SK-MEL-5 (cell line): Measurements from ENCODE around the gene GUCY2D. TPM values are rescaled to one million over a fixed set of nuclear protein-coding genes. Genes with fewer than 3 reads are reported as not detected.

Experiments used
- DNase-seq: peaks from one replicate; pipeline ENCODE4 v3.0.0-alpha.2; 2016; ENCODE audit warnings: low read depth, low spot score
- in situ Hi-C: cut with HindIII; loops from 2 replicates; pipeline ENCODE4 v1.10.0; 2016; ENCODE audit warnings: low sequenced_read_pairs, high pct_unique_total_duplicates, low pct_unique_long_range_greater_than_20kb
- total RNA-seq: library from RNA; depleted of rRNA; stranded (reverse); fragments of >200 nt; shearing (Covaris generic); gene quantifications from 2 replicates; pipeline ENCODE4 v1.2.3, GENCODE V29; 2014

Gene GUCY2D
- total RNA-seq, 1 experiment from 2014 or later: not detected

- in situ Hi-C loops: no loop called here
- DNase-seq: no peak
Observed at GRCh38 chr17:8029121-8029520, 26.7 kb downstream of the GUCY2D start.

DNA sequence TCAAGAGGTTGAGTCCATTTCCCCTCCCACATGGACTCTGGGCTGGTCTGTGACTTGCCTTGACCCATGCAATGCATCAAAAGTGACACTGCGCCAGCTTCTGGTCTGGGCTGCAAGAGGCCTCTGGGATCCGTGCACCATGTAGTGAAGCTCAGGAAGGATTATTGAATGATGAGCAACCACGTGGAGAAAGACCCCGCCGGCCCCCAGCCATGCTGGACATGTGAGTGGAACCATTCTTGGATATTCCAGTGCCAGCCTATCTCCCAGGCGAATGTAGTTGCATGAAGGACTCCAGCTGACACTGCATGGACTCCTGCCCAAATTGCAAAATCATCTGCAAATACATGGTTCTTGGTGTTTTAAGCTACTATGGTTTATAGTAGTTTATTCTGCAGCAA lies 28.8 kb downstream of the GUCY2D start:
- no peak for DNase-seq
- in situ Hi-C loops: no loop called here

- no peak for DNase-seq
- in situ Hi-C loops: no loop called here
Observed at GRCh38 chr17:8031950-8032349, 29.5 kb downstream of the GUCY2D start.

DNA sequence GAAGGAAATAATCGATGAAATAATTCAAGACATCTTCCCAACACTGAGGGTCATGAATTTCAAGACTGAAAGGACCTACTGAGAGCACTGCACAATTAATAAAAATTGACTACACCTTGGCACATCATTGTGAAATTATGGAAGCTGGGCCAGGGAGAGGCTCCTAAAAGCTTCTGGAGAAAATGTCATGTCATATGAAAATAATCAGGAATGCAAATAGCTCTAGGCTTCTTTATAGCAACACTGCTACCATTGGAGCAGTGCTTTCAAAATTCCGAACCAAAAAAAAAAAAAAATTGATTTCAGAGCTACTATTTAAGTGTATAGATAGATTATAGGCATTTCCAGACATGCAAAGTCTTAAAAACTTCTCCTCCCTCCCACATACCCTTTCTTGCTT lies 30.0 kb downstream of the GUCY2D start:
- in situ Hi-C loops: no loop called here
- DNase-seq: no peak

DNA sequence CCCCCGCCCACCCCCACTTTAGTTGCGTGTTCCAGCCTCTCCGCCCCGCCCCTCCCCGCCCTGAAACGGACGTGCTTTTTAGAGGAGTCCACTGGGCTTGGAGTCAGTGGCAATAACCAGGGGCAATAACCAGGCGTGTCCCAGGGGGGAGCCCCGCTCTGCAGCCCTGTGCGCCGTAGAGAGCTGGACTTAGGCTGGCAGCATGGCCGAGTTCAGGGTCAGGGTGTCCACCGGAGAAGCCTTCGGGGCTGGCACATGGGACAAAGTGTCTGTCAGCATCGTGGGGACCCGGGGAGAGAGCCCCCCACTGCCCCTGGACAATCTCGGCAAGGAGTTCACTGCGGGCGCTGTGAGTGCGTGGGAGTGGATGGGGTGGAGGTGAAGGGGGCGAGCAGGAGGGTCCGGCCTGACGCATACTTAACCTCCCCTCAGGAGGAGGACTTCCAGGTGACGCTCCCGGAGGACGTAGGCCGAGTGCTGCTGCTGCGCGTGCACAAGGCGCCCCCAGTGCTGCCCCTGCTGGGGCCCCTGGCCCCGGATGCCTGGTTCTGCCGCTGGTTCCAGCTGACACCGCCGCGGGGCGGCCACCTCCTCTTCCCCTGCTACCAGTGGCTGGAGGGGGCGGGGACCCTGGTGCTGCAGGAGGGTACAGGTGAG lies 36.7 kb downstream of the GUCY2D start, which contains the start of gene ALOX15B:
Gene ALOX15B (plus strand): TSS at position 106 of the 657 bp plus-strand sequence. CDS start 97 bp downstream, at position 203.
- no peak for DNase-seq
- in situ Hi-C loops: no loop called here

DNA sequence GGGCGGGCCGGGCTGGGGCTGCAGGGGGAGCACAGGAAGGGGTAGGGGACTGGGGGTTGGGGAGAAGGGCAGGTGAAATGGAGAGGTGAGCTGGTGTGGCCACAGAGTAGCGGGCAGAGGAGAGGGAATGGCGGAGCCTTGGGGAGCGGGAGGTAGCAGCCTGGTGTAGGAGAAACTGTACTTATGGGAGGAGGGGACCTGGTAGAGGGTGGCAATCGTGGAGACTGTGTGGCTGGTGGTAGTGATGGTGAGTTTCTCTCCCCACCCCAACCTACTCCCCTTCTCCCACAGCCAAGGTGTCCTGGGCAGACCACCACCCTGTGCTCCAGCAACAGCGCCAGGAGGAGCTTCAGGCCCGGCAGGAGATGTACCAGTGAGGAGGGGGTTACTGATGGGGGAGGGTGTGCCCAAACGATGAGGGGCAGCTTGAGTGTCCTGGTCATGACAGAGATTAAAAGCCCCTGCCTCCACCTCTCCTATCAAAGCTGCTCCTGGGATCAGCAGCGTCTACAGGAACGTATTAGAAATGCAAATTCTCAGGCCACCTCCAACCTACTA lies 37.3 kb downstream of the GUCY2D start:
- DNase-seq: no peak
- in situ Hi-C loops: no loop called here

- in situ Hi-C loops: no loop called here
- peak; percentile 78 for DNase-seq
Observed at GRCh38 chr17:8041249-8041928, 39.0 kb downstream of the GUCY2D start.

DNA sequence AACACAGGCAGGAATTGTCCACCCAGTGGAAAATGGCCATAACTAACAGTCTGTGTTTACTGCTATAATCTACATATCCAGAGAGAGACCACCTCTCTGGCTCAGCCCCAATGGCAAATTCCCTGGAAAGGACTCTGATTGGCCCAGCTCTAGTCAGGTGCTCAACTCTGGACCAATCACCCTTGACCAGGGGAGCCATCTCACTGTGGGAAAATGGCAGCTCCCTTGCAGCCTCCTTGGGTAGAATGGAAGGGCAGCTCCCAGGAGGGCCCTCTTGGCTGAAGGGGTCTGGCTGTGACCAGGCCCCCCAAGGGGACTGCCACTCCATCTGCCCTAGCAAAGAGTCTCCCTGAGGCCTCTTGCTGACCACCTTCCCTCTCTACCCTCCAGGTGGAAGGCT lies 39.6 kb downstream of the GUCY2D start:
- in situ Hi-C loops: no loop called here
- peak; percentile 60 for DNase-seq

DNA sequence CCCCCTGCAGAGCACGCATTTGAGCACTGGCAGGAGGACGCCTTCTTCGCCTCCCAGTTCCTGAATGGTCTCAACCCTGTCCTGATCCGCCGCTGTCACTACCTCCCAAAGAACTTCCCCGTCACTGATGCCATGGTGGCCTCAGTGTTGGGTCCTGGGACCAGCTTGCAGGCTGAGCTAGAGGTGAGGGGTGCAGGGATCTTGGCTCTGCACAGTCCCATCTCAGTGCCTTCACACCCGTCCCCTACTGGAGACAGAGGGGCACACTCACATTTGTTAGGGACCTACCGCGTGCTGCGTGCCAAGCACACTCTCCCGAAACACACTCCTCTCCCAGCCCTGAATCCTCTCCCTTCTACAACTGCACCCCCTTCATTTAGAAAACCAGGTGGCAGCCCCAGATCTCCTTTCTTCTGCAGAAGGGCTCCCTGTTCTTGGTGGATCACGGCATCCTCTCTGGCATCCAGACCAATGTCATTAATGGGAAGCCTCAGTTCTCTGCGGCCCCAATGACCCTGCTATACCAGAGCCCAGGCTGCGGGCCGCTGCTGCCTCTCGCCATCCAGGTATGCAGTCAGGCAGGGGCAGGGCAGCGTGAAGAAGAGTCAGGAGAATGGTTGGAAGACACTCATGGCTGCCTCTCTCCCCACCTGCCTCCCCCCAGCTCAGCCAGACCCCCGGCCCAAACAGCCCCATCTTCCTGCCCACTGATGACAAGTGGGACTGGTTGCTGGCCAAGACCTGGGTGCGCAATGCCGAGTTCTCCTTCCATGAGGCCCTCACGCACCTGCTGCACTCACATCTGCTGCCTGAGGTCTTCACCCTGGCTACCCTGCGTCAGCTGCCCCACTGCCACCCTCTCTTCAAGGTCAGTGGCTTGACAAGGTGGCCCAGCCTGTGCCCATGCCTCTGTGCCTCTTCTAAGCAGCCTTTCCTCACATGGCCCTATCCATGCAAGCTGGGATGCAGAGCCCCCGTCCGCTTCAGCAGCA lies 42.7 kb downstream of the GUCY2D start:
- in situ Hi-C loops: no loop called here
- DNase-seq: no peak

GRCh38 chr17:8046306-8046928 lies 44.0 kb downstream of the GUCY2D start:
- no peak for DNase-seq
- in situ Hi-C loops: no loop called here

DNA sequence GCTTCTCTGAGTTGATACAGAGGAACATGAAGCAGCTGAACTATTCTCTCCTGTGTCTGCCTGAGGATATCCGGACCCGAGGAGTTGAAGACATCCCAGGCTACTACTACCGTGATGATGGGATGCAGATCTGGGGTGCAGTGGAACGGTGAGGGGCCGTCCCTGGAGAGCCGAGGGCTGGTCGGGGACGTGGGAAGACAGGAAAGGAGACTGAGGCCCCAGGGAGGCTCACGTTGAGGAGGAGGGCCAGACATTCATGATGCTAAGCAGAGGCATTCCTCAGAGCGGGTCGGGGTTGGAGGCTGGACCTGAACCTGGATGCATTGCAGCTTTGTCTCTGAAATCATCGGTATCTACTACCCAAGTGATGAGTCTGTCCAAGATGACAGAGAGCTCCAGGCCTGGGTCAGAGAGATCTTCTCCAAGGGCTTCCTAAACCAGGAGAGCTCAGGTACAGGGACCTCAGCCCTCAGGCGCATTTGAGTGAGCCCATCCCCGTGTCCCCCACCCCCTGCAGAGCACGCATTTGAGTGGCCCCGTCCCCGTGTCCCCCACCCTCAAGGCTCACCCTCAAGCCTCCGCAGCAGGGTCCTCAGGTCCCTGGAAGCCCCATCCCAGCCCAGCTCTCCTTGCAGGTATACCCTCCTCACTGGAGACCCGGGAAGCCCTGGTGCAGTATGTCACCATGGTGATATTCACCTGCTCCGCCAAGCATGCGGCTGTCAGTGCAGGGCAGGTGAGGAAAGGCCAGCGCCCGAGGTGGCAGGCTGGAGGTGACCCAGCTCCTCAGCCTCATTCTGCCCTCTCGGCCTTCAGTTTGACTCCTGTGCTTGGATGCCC lies 44.7 kb downstream of the GUCY2D start:
- in situ Hi-C loops: no loop called here
- no peak for DNase-seq

DNA sequence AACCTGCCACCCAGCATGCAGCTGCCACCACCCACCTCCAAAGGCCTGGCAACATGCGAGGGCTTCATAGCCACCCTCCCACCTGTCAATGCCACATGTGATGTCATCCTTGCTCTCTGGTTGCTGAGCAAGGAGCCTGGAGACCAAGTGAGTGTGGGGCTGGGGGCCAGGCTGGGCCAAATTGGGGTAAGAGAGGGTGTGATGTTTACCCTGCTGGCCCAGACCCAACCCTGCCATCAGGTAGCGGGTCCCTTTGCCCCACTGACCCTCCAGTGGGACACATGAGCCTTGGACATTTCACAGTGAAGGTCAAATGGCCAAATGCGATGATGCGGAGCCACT lies 45.3 kb downstream of the GUCY2D start:
- in situ Hi-C loops: no loop called here
- DNase-seq: no peak

GRCh38 chr17:8048236-8048635 lies 45.8 kb downstream of the GUCY2D start:
- no peak for DNase-seq
- in situ Hi-C loops: no loop called here

DNA sequence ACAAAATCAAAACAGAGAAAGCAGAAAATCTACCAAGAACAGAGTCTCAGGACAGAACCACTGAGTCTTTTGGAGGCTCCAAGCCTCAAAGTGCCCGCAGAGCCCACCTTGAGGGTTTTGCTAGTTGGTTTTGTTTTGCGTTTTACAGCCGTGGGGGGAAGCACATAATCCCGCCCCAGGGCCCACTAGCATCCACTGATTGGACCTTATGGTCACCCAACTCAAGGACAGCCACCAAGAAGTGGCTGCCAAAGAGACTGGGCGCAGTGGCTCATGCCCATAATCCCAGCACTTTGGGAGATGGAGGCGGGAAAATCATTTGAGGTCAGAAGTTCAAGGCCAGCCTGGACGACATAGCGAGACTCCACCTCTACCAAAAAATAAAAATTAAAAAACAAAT lies 46.3 kb downstream of the GUCY2D start:
- in situ Hi-C loops: no loop called here
- no peak for DNase-seq

GRCh38 chr17:8051831-8052230 lies 49.4 kb downstream of the GUCY2D start:
- in situ Hi-C loops: no loop called here
- no peak for DNase-seq

- in situ Hi-C loops: no loop called here
- no peak for DNase-seq
Observed at GRCh38 chr17:8052256-8053252, 50.1 kb downstream of the GUCY2D start.
